ENCODE data around the gene NME4. TPM values are rescaled to one million over a fixed set of nuclear protein-coding genes. Genes with fewer than 3 reads are reported as not detected.

NME4 gene
- total RNA-seq, 1 donor from 2014 or later = 93.2 TPM

GRCh38 chr16:424033-424622, 27.1 kb downstream of the NME4 start:
- H3K4me3 ChIP-seq (ENCODE audit: low read depth, low read length) = peak overlapping the region; percentile 90
- DNase-seq (ENCODE audit: low read depth) = peak; percentile 88
- TF ChIP-seq, protein P1, sequence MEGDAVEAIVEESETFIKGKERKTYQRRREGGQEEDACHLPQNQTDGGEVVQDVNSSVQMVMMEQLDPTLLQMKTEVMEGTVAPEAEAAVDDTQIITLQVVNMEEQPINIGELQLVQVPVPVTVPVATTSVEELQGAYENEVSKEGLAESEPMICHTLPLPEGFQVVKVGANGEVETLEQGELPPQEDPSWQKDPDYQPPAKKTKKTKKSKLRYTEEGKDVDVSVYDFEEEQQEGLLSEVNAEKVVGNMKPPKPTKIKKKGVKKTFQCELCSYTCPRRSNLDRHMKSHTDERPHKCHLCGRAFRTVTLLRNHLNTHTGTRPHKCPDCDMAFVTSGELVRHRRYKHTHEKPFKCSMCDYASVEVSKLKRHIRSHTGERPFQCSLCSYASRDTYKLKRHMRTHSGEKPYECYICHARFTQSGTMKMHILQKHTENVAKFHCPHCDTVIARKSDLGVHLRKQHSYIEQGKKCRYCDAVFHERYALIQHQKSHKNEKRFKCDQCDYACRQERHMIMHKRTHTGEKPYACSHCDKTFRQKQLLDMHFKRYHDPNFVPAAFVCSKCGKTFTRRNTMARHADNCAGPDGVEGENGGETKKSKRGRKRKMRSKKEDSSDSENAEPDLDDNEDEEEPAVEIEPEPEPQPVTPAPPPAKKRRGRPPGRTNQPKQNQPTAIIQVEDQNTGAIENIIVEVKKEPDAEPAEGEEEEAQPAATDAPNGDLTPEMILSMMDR (conservative IDR thresholded peaks at IDR 0.05; ENCODE audit: low read depth, low read length) = no peak

GRCh38 chr16:424623-425081, 27.7 kb downstream of the NME4 start:
- TF ChIP-seq, protein P1 (conservative IDR thresholded peaks at IDR 0.05; ENCODE audit: low read depth, low read length) = no peak
- no peak for DNase-seq (ENCODE audit: low read depth)
- peak overlapping the region; percentile 90 for H3K4me3 ChIP-seq (ENCODE audit: low read depth, low read length)

DNA sequence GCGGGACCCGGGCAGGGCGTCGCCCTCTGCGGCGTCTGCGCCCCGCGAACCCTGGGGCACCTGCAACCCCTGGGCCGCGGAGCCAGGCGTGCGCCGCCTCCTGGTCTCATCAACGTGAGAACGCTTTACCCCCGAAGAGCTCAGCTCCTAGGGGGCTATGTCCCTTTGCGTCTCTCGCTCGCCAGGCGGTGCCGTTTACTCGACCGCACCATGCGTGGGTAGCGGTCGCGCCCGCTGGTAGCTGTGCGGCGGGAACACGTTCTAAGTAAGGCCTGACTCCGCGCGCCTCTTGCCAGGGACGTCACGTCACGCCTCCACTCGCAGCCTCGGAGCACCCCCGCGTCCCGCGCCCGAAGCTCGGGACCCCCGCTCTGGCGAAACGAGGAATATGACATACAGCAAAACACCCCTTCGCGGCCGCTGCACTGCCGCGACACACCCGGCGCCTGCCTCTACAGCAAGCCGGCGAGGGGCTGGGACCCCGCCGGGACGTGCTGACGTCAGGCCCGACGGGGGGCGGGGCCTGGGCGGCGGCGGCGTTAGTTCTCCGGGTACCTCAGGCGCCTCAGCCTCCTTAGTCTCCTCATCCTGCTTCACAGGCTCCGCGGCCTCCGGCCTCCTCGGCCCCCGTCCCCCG, 28.2 kb downstream of the NME4 start, which contains the start of gene RAB11FIP3:
Gene RAB11FIP3 (plus strand): TSS at position 568 of the 637 bp plus-strand sequence. CDS start 358 bp downstream, outside the sequence.
- TF ChIP-seq, protein P1 (conservative IDR thresholded peaks at IDR 0.05; ENCODE audit: low read depth, low read length) = peak; percentile 26
- peak within 1 kb of the TSS; percentile 90 for H3K4me3 ChIP-seq (ENCODE audit: low read depth, low read length)
- no peak for DNase-seq (ENCODE audit: low read depth)

GRCh38 chr16:425740-426114, 28.7 kb downstream of the NME4 start:
- peak overlapping the region; percentile 90 for H3K4me3 ChIP-seq (ENCODE audit: low read depth, low read length)
- DNase-seq (ENCODE audit: low read depth) = no peak
- TF ChIP-seq, protein P1 (conservative IDR thresholded peaks at IDR 0.05; ENCODE audit: low read depth, low read length) = no peak

DNA sequence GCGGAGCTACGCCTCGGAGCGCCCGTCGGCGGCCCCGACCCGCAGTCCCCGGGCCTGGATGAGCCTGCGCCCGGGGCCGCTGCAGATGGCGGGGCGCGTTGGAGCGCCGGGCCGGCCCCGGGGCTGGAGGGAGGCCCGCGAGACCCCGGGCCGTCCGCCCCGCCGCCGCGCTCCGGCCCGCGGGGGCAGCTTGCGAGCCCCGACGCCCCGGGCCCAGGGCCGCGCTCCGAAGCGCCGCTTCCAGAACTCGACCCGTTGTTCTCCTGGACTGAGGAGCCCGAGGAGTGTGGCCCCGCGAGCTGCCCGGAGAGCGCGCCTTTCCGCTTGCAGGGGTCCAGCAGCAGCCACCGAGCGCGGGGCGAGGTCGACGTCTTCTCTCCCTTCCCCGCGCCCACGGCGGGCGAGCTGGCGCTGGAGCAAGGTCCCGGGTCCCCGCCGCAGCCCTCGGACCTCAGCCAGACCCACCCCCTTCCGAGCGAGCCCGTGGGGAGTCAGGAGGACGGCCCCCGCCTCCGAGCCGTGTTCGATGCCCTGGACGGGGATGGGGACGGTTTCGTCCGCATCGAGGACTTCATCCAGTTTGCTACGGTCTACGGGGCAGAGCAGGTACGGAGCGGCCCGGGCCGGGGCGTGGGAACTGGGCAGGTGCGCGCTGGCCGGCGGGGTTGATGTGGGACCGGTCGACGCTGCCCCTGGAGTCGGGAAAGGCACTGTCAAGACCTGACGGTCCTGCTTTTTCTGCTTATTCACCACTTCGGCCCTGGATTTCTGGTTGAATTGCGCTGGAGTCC, 29.3 kb downstream of the NME4 start:
- peak overlapping the region; percentile 90 for H3K4me3 ChIP-seq (ENCODE audit: low read depth, low read length)
- TF ChIP-seq, protein P1 (conservative IDR thresholded peaks at IDR 0.05; ENCODE audit: low read depth, low read length) = no peak
- no peak for DNase-seq (ENCODE audit: low read depth)

GRCh38 chr16:426906-427249, 29.9 kb downstream of the NME4 start:
- no peak for DNase-seq (ENCODE audit: low read depth)
- peak overlapping the region; percentile 90 for H3K4me3 ChIP-seq (ENCODE audit: low read depth, low read length)
- TF ChIP-seq, protein P1 (conservative IDR thresholded peaks at IDR 0.05; ENCODE audit: low read depth, low read length) = no peak
